Natural killer cell (primary cell): ENCODE results near the gene VN1R5. TPM values are rescaled to one million over a fixed set of nuclear protein-coding genes. Genes with fewer than 3 reads are reported as not detected.
A peak's percentile ranks its signal among the peaks of the same experiment; 100 is the strongest.

Experiments
- ATAC-seq, 3 donors: fragments of 150-1000 bp in 2 of 3; fragments of 200-7000 bp in 1 of 3; cut with Tn5 transposase; 1 replicate in 1 of 3; 2 replicates in 2 of 3; pipeline ENCODE4 v1.10.0; 2021; ENCODE audit warnings: mild to moderate bottlenecking in 2 of 3, moderate library complexity in 2 of 3
- DNase-seq, 2 donors: peaks; one replicate each; pipeline versions ENCODE4 v3.0.0 to v3.0.0-alpha.2; 2013 to 2021; ENCODE audit warnings: mixed read lengths in 1 of 2
- H3K27ac ChIP-seq: one replicate; pipeline ENCODE4 v1.5.1; 2013; ENCODE audit warnings: mild to moderate bottlenecking, low read length
- H3K27me3 ChIP-seq: one replicate; pipeline ENCODE4 v1.6.1; 2013; ENCODE audit warnings: low read length; ENCODE audit not compliant: control insufficient read depth, insufficient read depth
- H3K36me3 ChIP-seq: one replicate; pipeline ENCODE4 v1.6.1; 2013; ENCODE audit warnings: low read length; ENCODE audit not compliant: control insufficient read depth, insufficient read depth
- H3K4me1 ChIP-seq: one replicate; pipeline ENCODE4 v1.6.1; 2013; ENCODE audit warnings: low read length; ENCODE audit not compliant: control insufficient read depth, insufficient read depth
- H3K4me3 ChIP-seq: one replicate; pipeline ENCODE4 v1.5.1; 2013; ENCODE audit warnings: low read length
- H3K9me3 ChIP-seq: one replicate; pipeline ENCODE4 v1.6.1; 2013; ENCODE audit warnings: low read length; ENCODE audit not compliant: control insufficient read depth, insufficient read depth
- H3K27ac Mint-ChIP-seq, 2 donors: one replicate each; pipeline ENCODE4 v1.8.0; 2022; ENCODE audit warnings: mild to moderate bottlenecking in 2 of 2, mixed read lengths in 2 of 2, moderate library complexity in 1 of 2
- H3K27me3 Mint-ChIP-seq, 2 donors: one replicate each; pipeline ENCODE4 v1.8.0; 2022; ENCODE audit warnings: low read depth in 2 of 2, mixed read lengths in 2 of 2
- H3K36me3 Mint-ChIP-seq: one replicate; pipeline ENCODE4 v1.8.0; 2022; ENCODE audit warnings: mixed read lengths
- H3K4me1 Mint-ChIP-seq, 2 donors: one replicate each; pipeline ENCODE4 v1.8.0; 2022; ENCODE audit warnings: mixed read lengths in 2 of 2
- H3K4me3 Mint-ChIP-seq: one replicate; pipeline ENCODE4 v1.8.0; 2022; ENCODE audit warnings: mild to moderate bottlenecking, moderate library complexity, mixed read lengths
- H3K9me3 Mint-ChIP-seq, 2 donors: one replicate each; pipeline ENCODE4 v1.8.0; 2022; ENCODE audit warnings: mixed read lengths in 2 of 2
- CTCF ChIP-seq: fragments of 200-600 bp; IDR thresholded peaks from one replicate; pipeline ENCODE4 v1.8.0; 2022; ENCODE audit warnings: antibody characterized with exemption
- WGBS: methylation state at CpG from one replicate; pipeline ENCODE4 v1.1.7; 2013; ENCODE audit warnings: missing lambda C conversion rate; ENCODE audit not compliant: insufficient coverage; 5-methylcytosine and 5-hydroxymethylcytosine counted together
- intact Hi-C: fragments of 100-400 bp; cut with micrococcal nuclease; formaldehyde crosslinking; loops from one replicate; pipeline ENCODE4 v1.14.2; 2022
- total RNA-seq, 4 donors: library from RNA; stranded (reverse); fragments of 120-200 nt in 1 of 4; gene quantifications; one replicate each; pipeline versions ENCODE4 v1.2.3 to v1.2.4, GENCODE V29; 2013 to 2022

VN1R5 gene
- total RNA-seq, 3 donors from 2014 or later (not counting 1 experiment from before 2014, with no cell fraction given), result not detected

GRCh38 chr1:247268390-247269045 is 12.6 kb downstream of the VN1R5 start:
- H3K9me3 Mint-ChIP-seq, result peaks cover 11 to 14% of the 10 kb centered on the region in 2 donors
- intact Hi-C loops, result no loop called here
- Histone ChIP-seq H3K27me3 (no peaks in the 10 kb centered on the region), H3K4me1 (no peaks in the 10 kb centered on the region), H3K27ac (no peak overlapping the region), H3K4me3 (no peak overlapping the region), H3K9me3 (peaks cover 9% of the 10 kb centered on the region), H3K36me3 (no peaks in the 10 kb centered on the region)
- ATAC-seq, result no peak
- H3K4me1 Mint-ChIP-seq, result no peaks in the 10 kb centered on the region
- 89% methylated on average over 2 of the region's 2 CpGs for WGBS
- no peak for TF ChIP-seq CTCF
- no peak overlapping the region for H3K4me3 Mint-ChIP-seq
- peaks cover 23% of the 10 kb centered on the region for H3K36me3 Mint-ChIP-seq
- no peak overlapping the region for H3K27ac Mint-ChIP-seq
- peak in 1 of 2 donors; percentile 8 for DNase-seq
- no peaks in the 10 kb centered on the region for H3K27me3 Mint-ChIP-seq

GRCh38 chr1:247269133-247269532 is 13.3 kb downstream of the VN1R5 start:
- H3K4me3 Mint-ChIP-seq, result no peak overlapping the region
- H3K4me1 Mint-ChIP-seq, result no peaks in the 10 kb centered on the region
- ATAC-seq (no peak), DNase-seq (no peak)
- intact Hi-C loops, result no loop called here
- Histone ChIP-seq H3K4me3 (no peak overlapping the region), H3K9me3 (peaks cover 9% of the 10 kb centered on the region), H3K4me1 (no peaks in the 10 kb centered on the region), H3K36me3 (no peaks in the 10 kb centered on the region), H3K27me3 (no peaks in the 10 kb centered on the region), H3K27ac (no peak overlapping the region)
- no peaks in the 10 kb centered on the region for H3K27me3 Mint-ChIP-seq
- peaks cover 21% of the 10 kb centered on the region for H3K36me3 Mint-ChIP-seq
- no peak for TF ChIP-seq CTCF
- H3K9me3 Mint-ChIP-seq, result peaks cover 11 to 14% of the 10 kb centered on the region in 2 donors
- no peak overlapping the region for H3K27ac Mint-ChIP-seq

GRCh38 chr1:247270003-247270402 is 14.1 kb downstream of the VN1R5 start:
- Histone ChIP-seq H3K9me3 (peaks cover 9% of the 10 kb centered on the region), H3K4me1 (no peaks in the 10 kb centered on the region), H3K36me3 (no peaks in the 10 kb centered on the region), H3K4me3 (no peak overlapping the region), H3K27ac (no peak overlapping the region), H3K27me3 (no peaks in the 10 kb centered on the region)
- intact Hi-C loops, result no loop called here
- WGBS, result 58% methylated on average over 1 of the region's 1 CpG
- TF ChIP-seq CTCF, result no peak
- Mint-ChIP-seq H3K27me3 (no peaks in the 10 kb centered on the region), H3K9me3 (peaks cover 11 to 14% of the 10 kb centered on the region in 2 donors), H3K4me1 (no peaks in the 10 kb centered on the region), H3K4me3 (no peak overlapping the region), H3K27ac (no peak overlapping the region), H3K36me3 (peaks cover 16% of the 10 kb centered on the region)
- DNase-seq, result no peak
- ATAC-seq, result no peak

- Mint-ChIP-seq H3K36me3 (peaks cover 10% of the 10 kb centered on the region), H3K27ac (no peak overlapping the region), H3K27me3 (no peaks in the 10 kb centered on the region), H3K4me1 (no peaks in the 10 kb centered on the region), H3K4me3 (no peak overlapping the region), H3K9me3 (peaks cover 7 to 18% of the 10 kb centered on the region in 2 donors)
- peaks cover 7% of the 10 kb centered on the region for H3K9me3 ChIP-seq
- 95% methylated on average over 1 of the region's 1 CpG for WGBS
- TF ChIP-seq CTCF, result no peak
- no peak for DNase-seq
- no peak overlapping the region for H3K27ac ChIP-seq
- intact Hi-C loops, result no loop called here
- H3K36me3 ChIP-seq, result no peaks in the 10 kb centered on the region
- no peak overlapping the region for H3K4me3 ChIP-seq
- ATAC-seq, result no peak
- no peaks in the 10 kb centered on the region for H3K27me3 ChIP-seq
- no peaks in the 10 kb centered on the region for H3K4me1 ChIP-seq
Measured at GRCh38 chr1:247273013-247273412, 17.1 kb downstream of the VN1R5 start.
